Endothelial cell of umbilical vein (primary cell): ENCODE data around the gene UBQLNL. TPM values are rescaled to one million over a fixed set of nuclear protein-coding genes. Genes with fewer than 3 reads are reported as not detected.

Experiments
- BruUV-seq: library from RNA; stranded (reverse); fragments of 400-500 nt; replicated peaks from 2 replicates; lab custom pipeline; 2021; lab: Mats Ljungman, UMichigan
- CTCF ChIA-PET: fragments of 300-600, 350-600 bp; sonication (Branson Sonifier 250); formaldehyde crosslinking; loops from one replicate; lab custom pipeline; 2021; ENCODE audit warnings: antibody characterized with exemption, inconsistent platforms; lab: Charles Lee
- POLR2A ChIA-PET: fragments of 300-600, 350-600 bp; sonication (Branson Sonifier 250); formaldehyde crosslinking; loops from one replicate; lab custom pipeline; 2021; ENCODE audit warnings: antibody characterized with exemption, inconsistent platforms; lab: Charles Lee
- DNase-seq: peaks from one replicate; pipeline ENCODE4 v3.0.0-alpha.2; 2011; ENCODE audit warnings: low read depth, low spot score
- FAIRE-seq: peaks from 2 replicates; lab custom pipeline; 2011; peaks lifted over from hg19 to GRCh38; lab: Jason Lieb, UNC
- H2AFZ ChIP-seq: 2 replicates; pipeline ENCODE4 v1.6.0; 2012; ENCODE audit warnings: low read depth, low read length, control low read depth, inconsistent platforms
- H3K27ac ChIP-seq: 2 replicates; pipeline ENCODE4 v1.5.1; 2011; ENCODE audit warnings: low read depth, mild to moderate bottlenecking, control low read depth, low read length, moderate library complexity; ENCODE audit not compliant: insufficient read depth
- H3K27me3 ChIP-seq, 2 experiments: 2 replicates each; pipeline versions ENCODE4 v1.6.0 to v1.6.1; 2011; ENCODE audit warnings: low read length in 2 of 2, mixed read lengths in 1 of 2; ENCODE audit not compliant: control insufficient read depth in 2 of 2, insufficient read depth in 2 of 2
- H3K36me3 ChIP-seq, 2 experiments: 2 replicates in 1 of 2; 3 replicates in 1 of 2; pipeline ENCODE4 v1.5.1; 2011; ENCODE audit warnings: low read length in 2 of 2, mild to moderate bottlenecking in 1 of 2, moderate library complexity in 1 of 2; ENCODE audit not compliant: control insufficient read depth in 2 of 2, insufficient read depth in 2 of 2; ENCODE audit errors: extremely low read depth in 1 of 2
- H3K4me1 ChIP-seq: 3 replicates; pipeline ENCODE4 v1.5.1; 2011; ENCODE audit warnings: mild to moderate bottlenecking, low read length; ENCODE audit not compliant: control insufficient read depth, insufficient read depth; ENCODE audit errors: extremely low read depth
- H3K4me2 ChIP-seq: 2 replicates; pipeline ENCODE4 v1.6.1; 2011; ENCODE audit warnings: low read length, control low read depth, mixed read lengths; ENCODE audit not compliant: insufficient read depth
- H3K4me3 ChIP-seq, 3 experiments: fragments of 200-600 bp in 1 of 3; sonication (generic), shearing (Covaris generic) in 1 of 3; replicated peaks in 1 of 3; 2 replicates each; pipeline ENCODE4 v1.5.1; 2011 to 2016; ENCODE audit warnings: control low read depth in 3 of 3, low read length in 3 of 3, mild to moderate bottlenecking in 2 of 3, inconsistent platforms in 1 of 3, low read depth in 1 of 3, moderate library complexity in 1 of 3; ENCODE audit not compliant: insufficient read depth in 1 of 3
- H3K79me2 ChIP-seq: 2 replicates; pipeline ENCODE4 v1.6.0; 2012; ENCODE audit warnings: low read length, inconsistent platforms; ENCODE audit not compliant: control insufficient read depth, insufficient read depth
- H3K9ac ChIP-seq: replicated peaks from 2 replicates; pipeline ENCODE3; 2011; ENCODE audit warnings: low read length, control low read depth; ENCODE audit not compliant: insufficient read depth; ENCODE audit errors: extremely low read depth
- H3K9me1 ChIP-seq: replicated peaks from 3 replicates; pipeline ENCODE4 v1.6.0; 2011; ENCODE audit warnings: mild to moderate bottlenecking, low read length; ENCODE audit not compliant: control insufficient read depth, insufficient read depth; ENCODE audit errors: extremely low read depth
- H3K9me3 ChIP-seq: replicated peaks from 2 replicates; pipeline ENCODE4 v1.5.1; 2012; ENCODE audit warnings: low read length, inconsistent platforms; ENCODE audit not compliant: control insufficient read depth, insufficient read depth
- H4K20me1 ChIP-seq: replicated peaks from 2 replicates; pipeline ENCODE3; 2011; ENCODE audit warnings: mild to moderate bottlenecking, low read length; ENCODE audit not compliant: control insufficient read depth, insufficient read depth; ENCODE audit errors: extremely low read depth
- EZH2 ChIP-seq: IDR thresholded peaks from 2 replicates; pipeline ENCODE4 v1.6.1; 2012; ENCODE audit warnings: borderline replicate concordance, low read depth, mild to moderate bottlenecking, moderate library complexity, low read length, inconsistent platforms; ENCODE audit not compliant: severe bottlenecking
- FOS ChIP-seq: IDR thresholded peaks from 2 replicates; pipeline ENCODE4 v1.6.1; 2011; ENCODE audit warnings: mild to moderate bottlenecking, low read length, moderate library complexity, borderline replicate concordance; ENCODE audit not compliant: insufficient read depth
- GATA2 ChIP-seq: IDR thresholded peaks from 2 replicates; pipeline ENCODE4 v1.7.0; 2011; ENCODE audit warnings: low read depth, mild to moderate bottlenecking, moderate library complexity, mixed read lengths, low read length; ENCODE audit not compliant: insufficient read length, insufficient read depth
- JUN ChIP-seq: IDR thresholded peaks from 2 replicates; pipeline ENCODE4 v1.6.1; 2011; ENCODE audit warnings: borderline replicate concordance, low read depth; ENCODE audit not compliant: insufficient read length, insufficient read depth
- MYC ChIP-seq: IDR thresholded peaks from one replicate; pipeline ENCODE4 v1.6.1; 2011; ENCODE audit warnings: mild to moderate bottlenecking, low read depth, low read length
- POLR2A ChIP-seq: IDR thresholded peaks from 2 replicates; pipeline ENCODE4 v1.6.1; 2012; ENCODE audit warnings: low read depth, mild to moderate bottlenecking, control low read depth, low read length
- POLR2AphosphoS5 ChIP-seq: IDR thresholded peaks from 2 replicates; pipeline ENCODE4 v1.6.1; 2012; ENCODE audit warnings: low read depth, mild to moderate bottlenecking, control low read depth, low read length, moderate library complexity; ENCODE audit not compliant: insufficient read depth
- dilution Hi-C: fragments of 300-500 bp; cut with MboI; formaldehyde crosslinking; loops from one replicate; pipeline ENCODE4 v1.15.0; 2019; ENCODE audit warnings: low sequenced_read_pairs; ENCODE audit not compliant: extremely low pct_ligation_motif_present
- intact Hi-C: fragments of 100-400 bp; cut with micrococcal nuclease; formaldehyde crosslinking; loops from one replicate; pipeline ENCODE4 v1.10.0; 2022
- polyA plus RNA-seq, 4 experiments: library from polyadenylated mRNA; depleted of rRNA in 3 of 4; stranded (reverse) in 3 of 4; unstranded in 1 of 4; fragments of >200 nt; gene quantifications; 2 replicates each; pipeline versions ENCODE4 v1.2.1 to v1.2.3, GENCODE V29; 2011 to 2012; ENCODE audit warnings: missing spikeins in 1 of 4
- total RNA-seq: library from RNA; stranded (reverse); gene quantifications from 2 replicates; pipeline ENCODE4 v1.2.3, GENCODE V29; 2021
- TF ChIP-seq, protein P1 (sequence below): IDR thresholded peaks from 2 replicates; pipeline ENCODE4 v1.6.1; 2011; ENCODE audit not compliant: insufficient read depth, insufficient read length
- TF ChIP-seq, protein P2 (sequence below), 2 donors: IDR thresholded peaks; 1 replicate in 1 of 2; 2 replicates in 1 of 2; pipeline ENCODE4 v1.5.1; 2011; ENCODE audit warnings: low read length in 2 of 2, mild to moderate bottlenecking in 2 of 2, moderate library complexity in 2 of 2, control low read depth in 1 of 2, inconsistent platforms in 1 of 2, low read depth in 1 of 2; ENCODE audit not compliant: insufficient read depth in 1 of 2; ENCODE audit errors: extremely low read depth in 1 of 2

Gene UBQLNL
- total and polyA plus RNA-seq, 2 donors (not counting 3 experiments of a cell fraction or from before 2014, with no cell fraction given) = 0.33 to 0.48 TPM

GRCh38 chr11:5531053-5531831, 14.7 kb upstream of the UBQLNL start:
- Histone ChIP-seq H3K9me1 (no peaks in the 10 kb centered on the region), H3K79me2 (no peaks in the 10 kb centered on the region), H4K20me1 (no peaks in the 10 kb centered on the region), H2AFZ (no peak overlapping the region), H3K27me3 (no peaks in the 10 kb centered on the region), H3K9me3 (no peaks in the 10 kb centered on the region), H3K36me3 (no peaks in the 10 kb centered on the region), H3K4me1 (no peaks in the 10 kb centered on the region), H3K4me3 (no peak overlapping the region), H3K9ac (no peak overlapping the region), H3K27ac (no peak overlapping the region), H3K4me2 (no peak overlapping the region)
- ChIA-PET POLR2A (no interaction called here), CTCF (no interaction called here)
- intact Hi-C loops = no loop called here
- DNase-seq (no peak), FAIRE-seq (no peak)
- dilution Hi-C loops = no loop called here
- TF ChIP-seq, protein P1, sequence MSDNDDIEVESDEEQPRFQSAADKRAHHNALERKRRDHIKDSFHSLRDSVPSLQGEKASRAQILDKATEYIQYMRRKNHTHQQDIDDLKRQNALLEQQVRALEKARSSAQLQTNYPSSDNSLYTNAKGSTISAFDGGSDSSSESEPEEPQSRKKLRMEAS = no peak
- TF ChIP-seq MYC (no peak), EZH2 (no peak), FOS (no peak), GATA2 (no peak), JUN (no peak), POLR2A (no peak), POLR2AphosphoS5 (no peak)
- TF ChIP-seq, protein P2, sequence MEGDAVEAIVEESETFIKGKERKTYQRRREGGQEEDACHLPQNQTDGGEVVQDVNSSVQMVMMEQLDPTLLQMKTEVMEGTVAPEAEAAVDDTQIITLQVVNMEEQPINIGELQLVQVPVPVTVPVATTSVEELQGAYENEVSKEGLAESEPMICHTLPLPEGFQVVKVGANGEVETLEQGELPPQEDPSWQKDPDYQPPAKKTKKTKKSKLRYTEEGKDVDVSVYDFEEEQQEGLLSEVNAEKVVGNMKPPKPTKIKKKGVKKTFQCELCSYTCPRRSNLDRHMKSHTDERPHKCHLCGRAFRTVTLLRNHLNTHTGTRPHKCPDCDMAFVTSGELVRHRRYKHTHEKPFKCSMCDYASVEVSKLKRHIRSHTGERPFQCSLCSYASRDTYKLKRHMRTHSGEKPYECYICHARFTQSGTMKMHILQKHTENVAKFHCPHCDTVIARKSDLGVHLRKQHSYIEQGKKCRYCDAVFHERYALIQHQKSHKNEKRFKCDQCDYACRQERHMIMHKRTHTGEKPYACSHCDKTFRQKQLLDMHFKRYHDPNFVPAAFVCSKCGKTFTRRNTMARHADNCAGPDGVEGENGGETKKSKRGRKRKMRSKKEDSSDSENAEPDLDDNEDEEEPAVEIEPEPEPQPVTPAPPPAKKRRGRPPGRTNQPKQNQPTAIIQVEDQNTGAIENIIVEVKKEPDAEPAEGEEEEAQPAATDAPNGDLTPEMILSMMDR (IDR thresholded peaks at IDR 0.05; ENCODE audit: extremely low read depth in 1 of 2, insufficient read depth in 1 of 2, low read depth in 1 of 2, low read length in 2 of 2) = no peak
- BruUV-seq = no TSS peak
